Heart right ventricle (tissue), 16 donors: Measurements from ENCODE around the gene PLEKHA5. TPM values are rescaled to one million over a fixed set of nuclear protein-coding genes. Genes with fewer than 3 reads are reported as not detected.

Source experiments
- ATAC-seq, 8 donors: fragments of 200-7000 bp; cut with Tn5 transposase; one replicate each; pipeline ENCODE4 v1.9.1; 2020; ENCODE audit warnings: mild to moderate bottlenecking in 8 of 8, moderate library complexity in 8 of 8, moderate number of reproducible peaks in 1 of 8
- DNase-seq, 2 donors: peaks; one replicate each; pipeline ENCODE4 v3.0.0-alpha.2; 2020
- H3K27ac ChIP-seq, 10 donors: fragments of 200-600 bp; sonication (generic) in 2 of 10; one replicate each; pipeline versions ENCODE4 v1.5.0 to v1.8.0; 2020 to 2022; ENCODE audit warnings: mild to moderate bottlenecking in 3 of 10
- H3K27me3 ChIP-seq, 7 donors: fragments of 200-600 bp; one replicate each; pipeline ENCODE4 v1.8.0; 2021 to 2022; ENCODE audit warnings: mild to moderate bottlenecking in 2 of 7
- H3K36me3 ChIP-seq, 9 donors: fragments of 200-600 bp; sonication (generic) in 1 of 9; one replicate each; pipeline versions ENCODE4 v1.5.0 to v1.8.0; 2020 to 2022; ENCODE audit warnings: mild to moderate bottlenecking in 2 of 9
- H3K4me1 ChIP-seq, 9 donors: fragments of 200-600 bp; sonication (generic) in 1 of 9; one replicate each; pipeline versions ENCODE4 v1.5.0 to v1.8.0; 2020 to 2022; ENCODE audit warnings: mild to moderate bottlenecking in 4 of 9
- H3K4me3 ChIP-seq, 10 donors: fragments of 200-600 bp; sonication (generic) in 2 of 10; one replicate each; pipeline versions ENCODE4 v1.5.0 to v1.8.0; 2020 to 2022; ENCODE audit warnings: mild to moderate bottlenecking in 7 of 10, moderate library complexity in 2 of 10
- H3K9me3 ChIP-seq, 11 donors: fragments of 200-600 bp in 10 of 11; sonication (generic) in 2 of 11; one replicate each; pipeline versions ENCODE4 v1.5.0 to v1.8.0; 2013 to 2022; ENCODE audit warnings: mild to moderate bottlenecking in 2 of 11, control low read depth in 1 of 11, moderate library complexity in 1 of 11
- WGBS, 2 donors: extraction: QIAGEN DNeasy Blood & Tissue Kit; methylation state at CpG; one replicate each; pipeline ENCODE4 v1.1.7; 2013; ENCODE audit warnings: inconsistent platforms in 1 of 2; 5-methylcytosine and 5-hydroxymethylcytosine counted together
- intact Hi-C, 10 donors: fragments of 100-400 bp; cut with DNase I; formaldehyde crosslinking; loops; one replicate each; pipeline versions ENCODE4 v1.11.1 to v1.14.2; 2022
- polyA plus RNA-seq, 2 donors: library from polyadenylated mRNA; stranded (reverse); fragments of 200-250 nt; gene quantifications; one replicate each; pipeline ENCODE4 v1.2.3, GENCODE V29; 2013
- total RNA-seq, 10 donors: library from RNA; stranded (reverse); fragmentation: NEBNext Ultra II Directional in 3 of 10; extraction: Animal tissue kit (Norgen Biotek cat#: 25700) in 3 of 10; gene quantifications; one replicate each; pipeline versions ENCODE4 v1.2.1 to v1.2.4, GENCODE V29; 2021 to 2023
- TF ChIP-seq, protein P1 (sequence below), 9 donors: fragments of 200-600 bp; sonication (generic) in 2 of 9; IDR thresholded peaks; one replicate each; pipeline versions ENCODE4 v1.5.0 to v1.8.0; 2021 to 2022; ENCODE audit warnings: antibody characterized with exemption in 9 of 9, mild to moderate bottlenecking in 5 of 9, moderate library complexity in 1 of 9
- donor health status: Arrhythmogenic right ventricular cardiomyopathy.
- donor health status: ischemic (EF 13 %, LVEDD 7.1; RV severe dilation, severe dysfunction).
- donor health status: healthy with polysubstance abuse.
- donor health status: DM: no; HTN: yes; CAD: no.
- donor health status: DM: no; HTN: no; CAD: no.
- donor health status: ischemic (EF 25% LVEDD 6.9; RV normal size, moderate dysfunction).
- donor health status: ischemic (EF 25% LVEDD 5.7; RV mildly dilated, moderate dysfunction).
- donor health status: healthy.
- donor health status: DM: yes; HTN: yes; CAD: no.
- donor health status: Ischemic cardiomyopathy.
- donor health status: ischemic (EF 35%, LVEDD 5.7; RV mildly dilated, moderate dysfunction).
- donor health status: nonischemic (EF 11% LVEDD 7.7; RV severe dilation, severe dysfunction).
- donor health status: DM: yes; HTN: yes; CAD: no.
- donor health status: PGD.
- donor health status: ischemic (EF 29% LVEDD 5.4; RV normal size, mild dysfunction).
- donor health status: nonischemic (EF 23%, LVEDD 6.1; RV moderate dilation, normal function).

The PLEKHA5 gene
- total and polyA plus RNA-seq, 12 donors: 11.8 to 77.1 (median 61.8) TPM

DNA sequence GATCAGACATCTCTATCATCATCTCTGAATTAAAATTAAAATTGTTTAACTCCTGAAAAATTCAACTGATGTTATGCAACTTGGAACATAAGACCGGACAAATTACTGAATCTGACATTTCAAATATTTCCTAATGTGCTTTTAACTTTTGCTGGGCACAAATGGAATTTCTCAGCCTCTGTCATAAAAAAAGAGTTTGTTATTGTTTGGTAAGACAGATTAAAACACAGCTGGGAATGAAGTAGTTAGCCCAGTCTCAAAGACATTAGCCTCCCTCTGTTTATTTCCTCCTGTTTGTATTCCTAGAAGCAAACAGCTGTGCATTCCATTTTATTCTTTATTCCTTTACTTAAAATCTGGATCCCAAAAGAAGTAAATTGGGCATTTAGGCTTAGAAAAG is 29.4 kb downstream of the PLEKHA5 start:
- no peaks in the 10 kb centered on the region for H3K9me3 ChIP-seq
- intact Hi-C loops: no loop called here
- DNase-seq: no peak
- TF ChIP-seq, protein P1, sequence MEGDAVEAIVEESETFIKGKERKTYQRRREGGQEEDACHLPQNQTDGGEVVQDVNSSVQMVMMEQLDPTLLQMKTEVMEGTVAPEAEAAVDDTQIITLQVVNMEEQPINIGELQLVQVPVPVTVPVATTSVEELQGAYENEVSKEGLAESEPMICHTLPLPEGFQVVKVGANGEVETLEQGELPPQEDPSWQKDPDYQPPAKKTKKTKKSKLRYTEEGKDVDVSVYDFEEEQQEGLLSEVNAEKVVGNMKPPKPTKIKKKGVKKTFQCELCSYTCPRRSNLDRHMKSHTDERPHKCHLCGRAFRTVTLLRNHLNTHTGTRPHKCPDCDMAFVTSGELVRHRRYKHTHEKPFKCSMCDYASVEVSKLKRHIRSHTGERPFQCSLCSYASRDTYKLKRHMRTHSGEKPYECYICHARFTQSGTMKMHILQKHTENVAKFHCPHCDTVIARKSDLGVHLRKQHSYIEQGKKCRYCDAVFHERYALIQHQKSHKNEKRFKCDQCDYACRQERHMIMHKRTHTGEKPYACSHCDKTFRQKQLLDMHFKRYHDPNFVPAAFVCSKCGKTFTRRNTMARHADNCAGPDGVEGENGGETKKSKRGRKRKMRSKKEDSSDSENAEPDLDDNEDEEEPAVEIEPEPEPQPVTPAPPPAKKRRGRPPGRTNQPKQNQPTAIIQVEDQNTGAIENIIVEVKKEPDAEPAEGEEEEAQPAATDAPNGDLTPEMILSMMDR (IDR thresholded peaks at IDR 0.05): no peak
- peak in 3 of 8 donors; percentile 58 to 61 (median 58) for ATAC-seq
- H3K27ac ChIP-seq: peak overlapping the region in 5 of 10 donors; percentile 9 to 46 (median 42)
- WGBS, 2 donors: 41 to 49% methylated on average over 1 of the region's 1 CpG
- H3K27me3 ChIP-seq: no peaks in the 10 kb centered on the region
- no peaks in the 10 kb centered on the region for H3K36me3 ChIP-seq
- no peak overlapping the region for H3K4me3 ChIP-seq
- peaks cover 8 to 61% (median 36%) of the 10 kb centered on the region in 9 donors for H3K4me1 ChIP-seq

DNA sequence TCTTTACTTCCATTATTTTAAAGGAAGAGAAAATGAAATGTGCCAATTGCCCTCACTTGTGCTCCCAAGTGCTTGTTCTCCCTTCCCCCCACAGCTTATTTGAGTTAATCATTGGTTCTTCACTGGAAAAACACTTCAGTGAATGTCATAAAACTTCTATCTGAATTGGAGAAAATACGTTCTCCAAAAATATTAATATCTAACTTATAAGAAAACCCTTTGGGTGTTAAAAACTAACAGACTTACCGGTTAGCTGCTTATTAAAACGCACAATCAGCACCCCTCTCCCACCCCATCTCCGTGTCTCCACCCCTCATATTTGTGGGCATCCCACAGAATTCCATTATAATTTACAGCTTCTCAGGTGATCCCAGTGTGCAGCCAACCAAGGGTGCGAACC is 31.7 kb downstream of the PLEKHA5 start:
- Histone ChIP-seq H3K36me3 (no peaks in the 10 kb centered on the region), H3K9me3 (no peaks in the 10 kb centered on the region), H3K27ac (no peak overlapping the region), H3K4me3 (no peak overlapping the region), H3K4me1 (peaks cover 2 to 55% (median 20%) of the 10 kb centered on the region in 9 donors), H3K27me3 (no peaks in the 10 kb centered on the region)
- no peak for DNase-seq
- TF ChIP-seq, protein P1 (IDR thresholded peaks at IDR 0.05): no peak
- intact Hi-C loops: no loop called here
- ATAC-seq: no peak
- 97% methylated on average over 5 of the region's 5 CpGs for WGBS, 2 donors

DNA sequence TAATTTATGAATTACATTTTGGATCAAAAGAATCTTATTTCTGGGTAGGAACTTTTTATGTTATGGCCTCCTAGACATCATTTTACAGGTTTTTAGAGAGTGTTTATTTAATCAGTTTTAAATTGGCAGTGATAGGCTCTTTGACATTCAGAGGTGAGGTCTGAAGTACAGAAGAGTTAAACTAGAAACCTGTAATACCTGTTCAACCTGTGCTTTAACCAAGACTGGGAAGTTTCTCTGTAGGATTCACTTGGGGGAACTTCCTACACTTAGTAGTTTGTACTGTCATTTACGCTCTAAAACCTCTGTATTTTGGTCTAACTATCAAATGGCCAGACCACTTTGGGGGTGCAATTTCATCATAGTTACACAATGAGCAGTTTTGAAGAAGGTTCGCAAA is 35.9 kb downstream of the PLEKHA5 start:
- intact Hi-C loops: no loop called here
- TF ChIP-seq, protein P1 (IDR thresholded peaks at IDR 0.05): no peak
- peaks cover 0 to 54% (median 22%) of the 10 kb centered on the region in 9 donors for H3K4me1 ChIP-seq
- no peaks in the 10 kb centered on the region for H3K27me3 ChIP-seq
- DNase-seq: no peak
- H3K27ac ChIP-seq: peak overlapping the region in 3 of 10 donors; percentile 12 to 28 (median 27)
- 92 to 96% methylated on average over 2 of the region's 2 CpGs for WGBS, 2 donors
- no peak overlapping the region for H3K4me3 ChIP-seq
- H3K36me3 ChIP-seq: no peaks in the 10 kb centered on the region
- no peak for ATAC-seq
- H3K9me3 ChIP-seq: no peaks in the 10 kb centered on the region

DNA sequence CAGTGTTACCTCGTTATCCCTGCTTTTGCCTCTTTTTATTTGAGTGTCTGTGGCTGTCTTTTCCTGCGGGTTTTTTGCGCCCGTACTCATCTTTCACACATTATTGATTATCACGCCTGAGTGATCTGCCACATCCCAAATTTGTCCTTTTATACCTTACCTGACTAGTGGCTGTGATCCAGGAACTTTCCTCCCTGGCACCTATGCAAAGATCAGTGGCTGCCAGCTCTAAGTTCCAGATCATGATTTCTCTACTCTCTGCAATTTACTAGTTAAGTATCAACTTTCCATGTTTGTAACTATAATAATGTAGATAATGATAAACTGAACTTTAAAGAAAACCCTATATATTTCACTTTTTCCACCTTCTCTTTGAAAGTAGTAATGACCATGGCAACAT is 36.9 kb downstream of the PLEKHA5 start:
- intact Hi-C loops: no loop called here
- ATAC-seq (no peak), DNase-seq (no peak)
- peaks cover 0 to 58% (median 22%) of the 10 kb centered on the region in 9 donors for H3K4me1 ChIP-seq
- no peaks in the 10 kb centered on the region for H3K27me3 ChIP-seq
- no peak overlapping the region for H3K4me3 ChIP-seq
- H3K27ac ChIP-seq: peak overlapping the region in 3 of 10 donors; percentile 18 to 28 (median 27)
- TF ChIP-seq, protein P1 (IDR thresholded peaks at IDR 0.05): no peak
- H3K36me3 ChIP-seq: no peaks in the 10 kb centered on the region
- WGBS, 2 donors: 86 to 88% methylated on average over 5 of the region's 5 CpGs
- H3K9me3 ChIP-seq: no peaks in the 10 kb centered on the region
